ENCODE data around the gene RSPO4.

DNA sequence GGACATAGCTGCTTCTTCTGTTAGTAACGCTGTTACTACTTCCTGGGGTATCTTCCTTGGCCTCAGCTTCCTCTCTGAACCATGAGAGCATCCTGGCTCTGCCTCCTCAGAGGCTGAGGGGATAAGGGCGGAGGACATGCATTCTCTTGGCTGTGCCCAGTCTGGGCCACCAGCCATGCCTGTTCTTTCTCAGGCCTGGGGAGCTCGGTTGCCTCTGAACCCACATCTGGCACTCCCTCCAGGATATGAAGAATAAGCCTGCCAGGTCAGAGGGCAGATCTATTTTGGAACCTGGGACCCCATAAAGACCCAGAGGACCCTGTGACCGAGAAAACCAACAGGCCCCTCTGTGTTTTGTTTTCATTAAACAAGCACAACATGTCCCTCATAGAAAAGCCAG is 79.3 kb downstream of the RSPO4 start:
- TF ChIP-seq EZH2 (optimal IDR thresholded peaks at IDR 0.05; ENCODE audit: low read depth, low read length): no peak
- TF ChIP-seq, protein P1, sequence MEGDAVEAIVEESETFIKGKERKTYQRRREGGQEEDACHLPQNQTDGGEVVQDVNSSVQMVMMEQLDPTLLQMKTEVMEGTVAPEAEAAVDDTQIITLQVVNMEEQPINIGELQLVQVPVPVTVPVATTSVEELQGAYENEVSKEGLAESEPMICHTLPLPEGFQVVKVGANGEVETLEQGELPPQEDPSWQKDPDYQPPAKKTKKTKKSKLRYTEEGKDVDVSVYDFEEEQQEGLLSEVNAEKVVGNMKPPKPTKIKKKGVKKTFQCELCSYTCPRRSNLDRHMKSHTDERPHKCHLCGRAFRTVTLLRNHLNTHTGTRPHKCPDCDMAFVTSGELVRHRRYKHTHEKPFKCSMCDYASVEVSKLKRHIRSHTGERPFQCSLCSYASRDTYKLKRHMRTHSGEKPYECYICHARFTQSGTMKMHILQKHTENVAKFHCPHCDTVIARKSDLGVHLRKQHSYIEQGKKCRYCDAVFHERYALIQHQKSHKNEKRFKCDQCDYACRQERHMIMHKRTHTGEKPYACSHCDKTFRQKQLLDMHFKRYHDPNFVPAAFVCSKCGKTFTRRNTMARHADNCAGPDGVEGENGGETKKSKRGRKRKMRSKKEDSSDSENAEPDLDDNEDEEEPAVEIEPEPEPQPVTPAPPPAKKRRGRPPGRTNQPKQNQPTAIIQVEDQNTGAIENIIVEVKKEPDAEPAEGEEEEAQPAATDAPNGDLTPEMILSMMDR (IDR thresholded peaks at IDR 0.05; ENCODE audit: low read length): no peak

All from MM.1S (cell line).